ENCODE data around the gene TMEM88. TPM values are rescaled to one million over a fixed set of nuclear protein-coding genes. Genes with fewer than 3 reads are reported as not detected.

Gene TMEM88
- total and polyA plus RNA-seq, 2 of the 4 experiments (the other 2 are of a cell fraction), result 2.1 TPM; not detected in 1

GRCh38 chr17:7854078-7854777 is 638 bp upstream of the TMEM88 start:
- TF ChIP-seq MXI1 (IDR thresholded peaks at IDR 0.05; ENCODE audit: borderline replicate concordance, low read depth, low read length) (no peak), BHLHE40 (IDR thresholded peaks at IDR 0.05; ENCODE audit: low read depth, low read length) (no peak), NFE2L2 (IDR thresholded peaks at IDR 0.05; ENCODE audit: low read depth, low read length) (no peak), MAZ (IDR thresholded peaks at IDR 0.05; ENCODE audit: borderline replicate concordance, low read depth, low read length) (no peak), RCOR1 (IDR thresholded peaks at IDR 0.05; ENCODE audit: insufficient replicate concordance, low read length) (no peak), POLR2A (IDR thresholded peaks at IDR 0.05; ENCODE audit: low read depth, low read length) (no peak), RFX5 (IDR thresholded peaks at IDR 0.05; ENCODE audit: low read depth, low read length) (no peak), CTCF (conservative IDR thresholded peaks at IDR 0.05; ENCODE audit: low read depth, low read length) (no peak), CEBPB (IDR thresholded peaks at IDR 0.05; ENCODE audit: low read depth, low read length) (no peak), USF2 (IDR thresholded peaks at IDR 0.05; ENCODE audit: low read depth, low read length) (no peak), MAFK (IDR thresholded peaks at IDR 0.05; ENCODE audit: low read depth, low read length) (no peak), SMC3 (IDR thresholded peaks at IDR 0.05; ENCODE audit: low read depth, low read length) (no peak), FOS (IDR thresholded peaks at IDR 0.05; ENCODE audit: low read depth, low read length) (no peak), RAD21 (IDR thresholded peaks at IDR 0.05; ENCODE audit: low read length) (no peak), CHD1 (IDR thresholded peaks at IDR 0.05; ENCODE audit: low read depth, low read length) (no peak), ELK1 (IDR thresholded peaks at IDR 0.05; ENCODE audit: borderline replicate concordance, low read depth, low read length) (no peak)
- no peak overlapping the region for H3K14ac ChIP-seq (replicated peaks; ENCODE audit: low read depth, low read length)
- peaks cover 25% of the 10 kb centered on the region; the same call in 1 of the 2 replicates for H4K20me1 ChIP-seq (ENCODE audit: insufficient read depth, low read length)
- no peak overlapping the region for H2AK5ac ChIP-seq (ENCODE audit: low read depth, low read length)
- H3K23ac ChIP-seq (ENCODE audit: low read depth, low read length), result no peak overlapping the region
- POLR2A ChIA-PET (ENCODE audit: unreplicated experiment), result no interaction called here
- CTCF ChIA-PET, result no interaction called here
- in situ Hi-C loops (cut with MboI; ENCODE audit: low sequenced_read_pairs), result no loop called here
- no peak overlapping the region for H3K9ac ChIP-seq (ENCODE audit: low read depth, low read length)
- no peaks in the 10 kb centered on the region for H3K27me3 ChIP-seq (ENCODE audit: control insufficient read depth, insufficient read depth, low read length)
- dilution Hi-C loops (cut with HindIII; ENCODE audit: low sequenced_read_pairs, unreplicated experiment), result no loop called here
- H3K9me1 ChIP-seq (ENCODE audit: insufficient read depth, low read length), result no peaks in the 10 kb centered on the region
- H3K18ac ChIP-seq (ENCODE audit: low read depth, low read length), result no peak overlapping the region
- no peak overlapping the region for H3K56ac ChIP-seq (ENCODE audit: extremely low read depth, insufficient read depth, low read length)
- no peak overlapping the region for H2AK9ac ChIP-seq (replicated peaks; ENCODE audit: low read depth, low read length, poor library complexity)
- H2BK5ac ChIP-seq (ENCODE audit: low read depth, low read length, poor library complexity, severe bottlenecking), result no peak overlapping the region
- BruUV-seq (replicated peaks), result no TSS peak
- no peak overlapping the region for H3K4me3 ChIP-seq (ENCODE audit: insufficient read depth, low read depth, low read length)
- ATAC-seq (ENCODE audit: low read depth) (no peak), DNase-seq (no peak)
- H3K4ac ChIP-seq (ENCODE audit: low read depth, low read length), result no peak overlapping the region
- H4K8ac ChIP-seq (ENCODE audit: low read depth in 2 of 2, low read length in 2 of 2), result no peak overlapping the region
- no peak overlapping the region for H3K4me2 ChIP-seq (ENCODE audit: low read depth, low read length)
- H2BK120ac ChIP-seq (ENCODE audit: low read depth, low read length), result no peak overlapping the region
- H3K9me3 ChIP-seq (ENCODE audit: control insufficient read depth, insufficient read depth, low read length), result no peaks in the 10 kb centered on the region
- H3K4me1 ChIP-seq (ENCODE audit: control insufficient read depth, insufficient read depth, low read length), result peaks cover 22% of the 10 kb centered on the region
- H2AFZ ChIP-seq (replicated peaks; ENCODE audit: low read length, poor library complexity), result no peak overlapping the region
- peaks cover 24 to 54% of the 10 kb centered on the region in 2 experiments for H3K79me1 ChIP-seq (ENCODE audit: low read depth in 1 of 2, low read length in 2 of 2)
- intact Hi-C loops (cut with micrococcal nuclease), result no loop called here
- no peak overlapping the region for H2BK20ac ChIP-seq (ENCODE audit: low read depth, low read length)
- H4K5ac ChIP-seq (ENCODE audit: low read depth, low read length), result no peak overlapping the region
- WGBS, 2 experiments (ENCODE audit: extremely low coverage in 2 of 2, insufficient read length in 1 of 2), result 90% methylated on average over 2 of the region's 31 CpGs; no CpG with 5 or more reads in 1 of the 2 experiments
- H3K27ac ChIP-seq (ENCODE audit: insufficient read depth, low read length), result no peak overlapping the region
- H3K36me3 ChIP-seq (ENCODE audit: control insufficient read depth, insufficient read depth, low read length), result peaks cover 45% of the 10 kb centered on the region
- no peak overlapping the region for H2BK15ac ChIP-seq (ENCODE audit: low read depth, low read length)
- no peak overlapping the region for H4K91ac ChIP-seq (ENCODE audit: insufficient read depth, low read depth, low read length)

Measured in IMR-90 (cell line).